Esophagus muscularis mucosa (tissue), 4 donors: ENCODE results near the gene CGRRF1. TPM values are rescaled to one million over a fixed set of nuclear protein-coding genes. Genes with fewer than 3 reads are reported as not detected.

Source experiments
- DNase-seq: peaks from one replicate; pipeline ENCODE4 v3.0.0-alpha.2; 2017; ENCODE audit errors: extremely low spot score
- H3K27ac ChIP-seq, 4 donors: fragments of 200-600 bp; sonication (generic); replicated peaks in 1 of 4; 1 replicate in 3 of 4; 2 replicates in 1 of 4; pipeline ENCODE4 v1.5.1; 2016 to 2019; ENCODE audit warnings: mild to moderate bottlenecking in 1 of 4
- H3K27me3 ChIP-seq, 4 donors: fragments of 200-600 bp; sonication (generic); one replicate each; pipeline versions ENCODE4 v1.5.1 to v1.6.0; 2016 to 2019
- H3K36me3 ChIP-seq, 4 donors: fragments of 200-600 bp; sonication (generic); one replicate each; pipeline ENCODE4 v1.5.1; 2016 to 2019
- H3K4me1 ChIP-seq, 4 donors: fragments of 200-600 bp; sonication (generic); one replicate each; pipeline ENCODE4 v1.5.1; 2016 to 2019
- H3K4me3 ChIP-seq, 4 donors: fragments of 200-600 bp; sonication (generic); 1 replicate in 2 of 4; 2 replicates in 2 of 4; pipeline ENCODE4 v1.5.1; 2016 to 2019; ENCODE audit warnings: mild to moderate bottlenecking in 4 of 4, moderate library complexity in 1 of 4
- H3K9me3 ChIP-seq, 4 donors: fragments of 200-600 bp; sonication (generic); 1 replicate in 3 of 4; 2 replicates in 1 of 4; pipeline ENCODE4 v1.5.1; 2016 to 2019
- EP300 ChIP-seq: sonication (generic); formaldehyde crosslinking; IDR thresholded peaks from one replicate; pipeline ENCODE4 v1.6.1; 2017; ENCODE audit warnings: antibody characterized with exemption
- POLR2A ChIP-seq: fragments of 450-650 bp; IDR thresholded peaks from one replicate; pipeline ENCODE4 v1.6.1; 2017; ENCODE audit warnings: antibody characterized with exemption, moderate library complexity, mild to moderate bottlenecking, low read depth
- POLR2AphosphoS5 ChIP-seq, 2 donors: sonication (generic); formaldehyde crosslinking; IDR thresholded peaks; one replicate each; pipeline ENCODE4 v1.6.1; 2017; ENCODE audit warnings: antibody characterized with exemption in 2 of 2
- WGBS: methylation state at CpG from one replicate; pipeline ENCODE4 v1.1.5; 2018; 5-methylcytosine and 5-hydroxymethylcytosine counted together
- intact Hi-C: fragments of 100-400 bp; cut with DNase I; formaldehyde crosslinking; loops from one replicate; pipeline ENCODE4 v1.15.1; 2023
- total RNA-seq, 4 donors: library from RNA; depleted of rRNA; stranded (reverse); fragments of >200 nt; gene quantifications; one replicate each; pipeline versions ENCODE4 v1.1.0 to v1.2.1, GENCODE V29; 2016
- TF ChIP-seq, protein P1 (sequence below), 3 experiments: fragments of 200-600 bp in 2 of 3; fragments of 450-650 bp in 1 of 3; sonication (generic) in 2 of 3; IDR thresholded peaks; one replicate each; pipeline ENCODE4 v1.5.1; 2017 to 2019; ENCODE audit warnings: antibody characterized with exemption in 3 of 3, mild to moderate bottlenecking in 2 of 3, moderate library complexity in 1 of 3

Gene CGRRF1
- total RNA-seq, 4 donors from 2014 or later, result 10.7 to 28.2 (median 21.8) TPM

DNA sequence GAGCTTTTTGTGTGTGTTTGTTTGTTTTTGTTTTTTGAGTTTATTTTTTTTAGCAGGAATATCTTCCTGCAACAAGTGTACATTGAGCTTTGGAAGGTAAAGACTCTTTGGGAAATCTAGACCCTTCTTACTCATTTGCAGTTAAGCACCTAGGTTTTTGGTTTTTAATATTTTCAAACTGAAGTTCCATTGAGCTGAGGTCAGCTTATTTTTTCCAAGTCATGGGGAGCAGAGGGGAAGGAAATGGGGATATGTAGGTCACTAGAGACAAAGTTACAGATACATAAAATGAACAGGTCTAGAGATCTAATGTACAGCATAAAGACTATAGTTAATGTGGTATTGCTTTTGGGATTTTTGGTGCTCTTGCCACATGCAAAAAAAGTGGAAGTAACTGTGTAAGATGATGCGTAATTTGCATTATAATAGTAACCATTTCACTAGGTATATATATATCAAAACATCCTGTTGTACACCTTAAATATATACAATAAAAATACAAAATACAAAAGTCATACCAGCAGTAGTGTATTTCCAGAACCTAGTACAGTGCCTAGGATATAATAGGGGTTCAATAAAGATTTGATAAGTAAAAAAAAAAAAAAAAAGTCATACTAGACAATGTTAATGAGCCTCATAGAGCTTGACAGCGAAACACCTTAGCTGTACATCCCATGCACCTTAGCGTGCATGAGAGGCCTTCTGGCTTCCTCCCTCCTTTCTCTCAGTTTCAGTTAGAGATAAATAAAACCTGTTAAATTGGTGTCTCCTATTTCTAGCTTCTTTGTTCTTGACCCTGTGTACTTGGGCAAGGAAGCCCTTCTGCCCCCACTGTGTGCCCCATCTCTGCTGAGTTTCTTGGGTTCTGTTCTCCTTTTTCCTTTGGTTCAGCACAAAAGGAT, 22.7 kb downstream of the CGRRF1 start:
- no peak for TF ChIP-seq POLR2AphosphoS5 (IDR thresholded peaks at IDR 0.05)
- TF ChIP-seq, protein P1, sequence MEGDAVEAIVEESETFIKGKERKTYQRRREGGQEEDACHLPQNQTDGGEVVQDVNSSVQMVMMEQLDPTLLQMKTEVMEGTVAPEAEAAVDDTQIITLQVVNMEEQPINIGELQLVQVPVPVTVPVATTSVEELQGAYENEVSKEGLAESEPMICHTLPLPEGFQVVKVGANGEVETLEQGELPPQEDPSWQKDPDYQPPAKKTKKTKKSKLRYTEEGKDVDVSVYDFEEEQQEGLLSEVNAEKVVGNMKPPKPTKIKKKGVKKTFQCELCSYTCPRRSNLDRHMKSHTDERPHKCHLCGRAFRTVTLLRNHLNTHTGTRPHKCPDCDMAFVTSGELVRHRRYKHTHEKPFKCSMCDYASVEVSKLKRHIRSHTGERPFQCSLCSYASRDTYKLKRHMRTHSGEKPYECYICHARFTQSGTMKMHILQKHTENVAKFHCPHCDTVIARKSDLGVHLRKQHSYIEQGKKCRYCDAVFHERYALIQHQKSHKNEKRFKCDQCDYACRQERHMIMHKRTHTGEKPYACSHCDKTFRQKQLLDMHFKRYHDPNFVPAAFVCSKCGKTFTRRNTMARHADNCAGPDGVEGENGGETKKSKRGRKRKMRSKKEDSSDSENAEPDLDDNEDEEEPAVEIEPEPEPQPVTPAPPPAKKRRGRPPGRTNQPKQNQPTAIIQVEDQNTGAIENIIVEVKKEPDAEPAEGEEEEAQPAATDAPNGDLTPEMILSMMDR (IDR thresholded peaks at IDR 0.05), result no peak
- no peak for DNase-seq
- WGBS, result 99% methylated on average over 3 of the region's 3 CpGs
- no peaks in the 10 kb centered on the region for H3K9me3 ChIP-seq
- H3K4me1 ChIP-seq, result peaks cover 0 to 5% (median 4%) of the 10 kb centered on the region in 4 donors
- peaks cover 0 to 34% (median 9%) of the 10 kb centered on the region in 4 donors for H3K36me3 ChIP-seq
- intact Hi-C loops, result no loop called here
- no peak overlapping the region for H3K4me3 ChIP-seq
- no peaks in the 10 kb centered on the region for H3K27me3 ChIP-seq
- no peak overlapping the region for H3K27ac ChIP-seq

DNA sequence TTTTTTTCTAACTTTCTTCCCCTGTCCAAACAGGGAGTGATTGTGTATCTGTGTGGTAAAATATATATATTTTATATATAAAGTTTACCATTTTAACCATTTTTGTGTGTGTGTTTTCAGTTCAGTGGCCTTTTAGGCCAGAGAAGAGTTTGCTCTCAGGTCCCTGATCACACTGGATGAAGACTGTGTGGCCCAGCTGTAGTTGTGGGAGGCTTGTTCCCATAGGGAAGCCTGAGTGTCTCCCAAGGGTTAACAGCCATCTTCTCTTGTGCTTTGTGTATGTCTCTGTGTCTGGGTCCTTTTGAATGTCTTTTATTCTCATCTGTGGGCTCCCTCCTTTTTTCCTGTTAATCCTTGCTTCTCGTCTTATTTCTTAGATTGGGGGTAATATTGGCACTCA, 23.4 kb downstream of the CGRRF1 start:
- DNase-seq, result no peak
- no peak overlapping the region for H3K27ac ChIP-seq
- H3K36me3 ChIP-seq, result peaks cover 3 to 37% (median 11%) of the 10 kb centered on the region in 4 donors
- TF ChIP-seq EP300, result no peak
- no peak for TF ChIP-seq POLR2A
- no peak for TF ChIP-seq POLR2AphosphoS5 (IDR thresholded peaks at IDR 0.05)
- TF ChIP-seq, protein P1 (IDR thresholded peaks at IDR 0.05), result no peak
- 90% methylated on average over 1 of the region's 1 CpG for WGBS
- intact Hi-C loops, result no loop called here
- peaks cover 0 to 4% (median 0%) of the 10 kb centered on the region in 4 donors for H3K4me1 ChIP-seq
- no peaks in the 10 kb centered on the region for H3K9me3 ChIP-seq
- H3K27me3 ChIP-seq, result no peaks in the 10 kb centered on the region
- no peak overlapping the region for H3K4me3 ChIP-seq

DNA sequence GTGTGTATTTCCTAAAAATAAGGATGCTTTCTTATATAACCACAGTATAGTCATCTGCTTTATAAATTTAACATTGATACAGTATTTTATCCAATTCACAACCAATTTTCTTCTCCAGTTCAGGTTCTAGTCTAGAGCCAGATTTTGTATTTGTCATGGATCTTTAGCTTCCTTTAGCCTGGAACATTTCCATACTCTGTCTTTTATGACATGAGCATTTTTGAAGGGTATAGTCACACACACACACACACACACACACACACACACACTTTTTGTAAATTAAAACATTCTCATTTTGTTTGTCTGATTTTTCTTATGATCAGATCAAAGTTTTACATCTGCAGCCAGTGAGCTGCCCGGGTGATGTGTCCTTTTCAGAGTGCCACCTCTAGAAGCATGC, 25.4 kb downstream of the CGRRF1 start:
- no peak overlapping the region for H3K27ac ChIP-seq
- H3K27me3 ChIP-seq, result no peaks in the 10 kb centered on the region
- H3K4me3 ChIP-seq, result no peak overlapping the region
- H3K9me3 ChIP-seq, result no peaks in the 10 kb centered on the region
- intact Hi-C loops, result no loop called here
- WGBS, result 91% methylated on average over 1 of the region's 1 CpG
- DNase-seq, result no peak
- TF ChIP-seq, protein P1 (IDR thresholded peaks at IDR 0.05), result no peak
- TF ChIP-seq POLR2AphosphoS5 (IDR thresholded peaks at IDR 0.05), result no peak
- TF ChIP-seq EP300, result no peak
- no peak for TF ChIP-seq POLR2A
- no peaks in the 10 kb centered on the region for H3K4me1 ChIP-seq
- H3K36me3 ChIP-seq, result peaks cover 12 to 52% (median 24%) of the 10 kb centered on the region in 4 donors

DNA sequence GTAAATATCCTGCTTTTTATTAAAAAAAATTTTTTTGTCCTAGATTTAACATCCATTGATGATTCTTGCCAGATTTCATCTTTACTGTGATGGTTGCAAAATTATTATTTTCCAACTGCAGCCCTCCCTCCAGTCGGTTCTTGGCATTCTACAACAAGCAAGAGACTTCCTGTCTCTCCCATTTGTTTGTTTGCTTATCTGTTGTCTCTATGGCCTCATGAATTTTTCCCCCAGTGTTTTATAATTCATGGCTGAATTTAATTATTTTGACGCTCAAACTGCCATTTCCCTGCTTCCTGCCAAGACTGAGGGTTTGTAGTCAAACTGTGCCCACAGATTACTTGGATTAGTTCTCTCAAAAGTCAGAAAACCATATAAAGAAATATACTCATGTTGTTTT, 25.9 kb downstream of the CGRRF1 start:
- intact Hi-C loops, result no loop called here
- TF ChIP-seq, protein P1 (IDR thresholded peaks at IDR 0.05), result no peak
- no peak for TF ChIP-seq EP300
- TF ChIP-seq POLR2A, result no peak
- TF ChIP-seq POLR2AphosphoS5 (IDR thresholded peaks at IDR 0.05), result no peak
- Histone ChIP-seq H3K36me3 (peaks cover 12 to 52% (median 22%) of the 10 kb centered on the region in 4 donors), H3K9me3 (no peaks in the 10 kb centered on the region), H3K27me3 (no peaks in the 10 kb centered on the region), H3K4me3 (no peak overlapping the region), H3K4me1 (no peaks in the 10 kb centered on the region), H3K27ac (no peak overlapping the region)
- no peak for DNase-seq
- WGBS, result 78% methylated on average over 2 of the region's 2 CpGs
